ENCODE measurements around the gene HNRNPH3.

- TF ChIP-seq, protein P1, sequence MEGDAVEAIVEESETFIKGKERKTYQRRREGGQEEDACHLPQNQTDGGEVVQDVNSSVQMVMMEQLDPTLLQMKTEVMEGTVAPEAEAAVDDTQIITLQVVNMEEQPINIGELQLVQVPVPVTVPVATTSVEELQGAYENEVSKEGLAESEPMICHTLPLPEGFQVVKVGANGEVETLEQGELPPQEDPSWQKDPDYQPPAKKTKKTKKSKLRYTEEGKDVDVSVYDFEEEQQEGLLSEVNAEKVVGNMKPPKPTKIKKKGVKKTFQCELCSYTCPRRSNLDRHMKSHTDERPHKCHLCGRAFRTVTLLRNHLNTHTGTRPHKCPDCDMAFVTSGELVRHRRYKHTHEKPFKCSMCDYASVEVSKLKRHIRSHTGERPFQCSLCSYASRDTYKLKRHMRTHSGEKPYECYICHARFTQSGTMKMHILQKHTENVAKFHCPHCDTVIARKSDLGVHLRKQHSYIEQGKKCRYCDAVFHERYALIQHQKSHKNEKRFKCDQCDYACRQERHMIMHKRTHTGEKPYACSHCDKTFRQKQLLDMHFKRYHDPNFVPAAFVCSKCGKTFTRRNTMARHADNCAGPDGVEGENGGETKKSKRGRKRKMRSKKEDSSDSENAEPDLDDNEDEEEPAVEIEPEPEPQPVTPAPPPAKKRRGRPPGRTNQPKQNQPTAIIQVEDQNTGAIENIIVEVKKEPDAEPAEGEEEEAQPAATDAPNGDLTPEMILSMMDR (IDR thresholded peaks at IDR 0.05; ENCODE audit: insufficient read depth, low read length): no peak
- TF ChIP-seq POLR2AphosphoS5 (IDR thresholded peaks at IDR 0.05; ENCODE audit: low read depth) (no peak), REST (IDR thresholded peaks at IDR 0.05; ENCODE audit: insufficient replicate concordance, low read depth) (no peak), GABPA (IDR thresholded peaks at IDR 0.05; ENCODE audit: low read depth) (no peak)
Observed at GRCh38 chr10:68303849-68304412, 27.9 kb upstream of the HNRNPH3 start.
